ENCODE results near the gene FANCE.
A peak's percentile ranks its signal among the peaks of the same experiment; 100 is the strongest.

FANCE gene

GRCh38 chr6:35452183-35453090 lies at the start of gene FANCE:
FANCE (plus strand) TSS chr6:35452338; CDS start chr6:35452546, 208 bp downstream.
- DNase-seq, result peak; percentile 26 to 93 (median 82)

- DNase-seq, result no peak
Observed at GRCh38 chr6:35402856-35403191, 49.3 kb upstream of the FANCE start.

GRCh38 chr6:35403544-35404442 lies 48.3 kb upstream of the FANCE start:
- DNase-seq, result no peak

GRCh38 chr6:35406711-35407485 lies 45.2 kb upstream of the FANCE start:
- no peak for DNase-seq

GRCh38 chr6:35409245-35409644 lies 42.9 kb upstream of the FANCE start:
- no peak for DNase-seq

GRCh38 chr6:35410131-35410530 lies 42.0 kb upstream of the FANCE start:
- DNase-seq, result no peak

- DNase-seq, result no peak
Observed at GRCh38 chr6:35411066-35411465, 41.1 kb upstream of the FANCE start.

- DNase-seq, result no peak
Observed at GRCh38 chr6:35412102-35412501, 40.0 kb upstream of the FANCE start.

- DNase-seq, result peak in 1 of 14 donors; percentile 77
Observed at GRCh38 chr6:35413911-35414310, 38.2 kb upstream of the FANCE start.

- peak in 12 of 14 donors; percentile 24 to 94 (median 75) for DNase-seq
Observed at GRCh38 chr6:35415065-35415891, 36.9 kb upstream of the FANCE start.

- peak in 11 of 14 donors; percentile 11 to 70 (median 34) for DNase-seq
Observed at GRCh38 chr6:35417979-35418661, 34.0 kb upstream of the FANCE start.

GRCh38 chr6:35419417-35419816 lies 32.7 kb upstream of the FANCE start:
- no peak for DNase-seq

- no peak for DNase-seq
Observed at GRCh38 chr6:35419961-35420360, 32.2 kb upstream of the FANCE start.

- DNase-seq, result no peak
Observed at GRCh38 chr6:35425284-35425683, 26.9 kb upstream of the FANCE start.

GRCh38 chr6:35426074-35426473 lies 26.1 kb upstream of the FANCE start:
- peak in 2 of 14 donors; percentile 5 to 10 for DNase-seq

GRCh38 chr6:35427435-35427834 lies 24.7 kb upstream of the FANCE start:
- DNase-seq, result no peak

- no peak for DNase-seq
Observed at GRCh38 chr6:35427851-35428321, 24.3 kb upstream of the FANCE start.

- no peak for DNase-seq
Observed at GRCh38 chr6:35428421-35429149, 23.6 kb upstream of the FANCE start.

- no peak for DNase-seq
Observed at GRCh38 chr6:35429463-35429862, 22.7 kb upstream of the FANCE start.

- DNase-seq, result no peak
Observed at GRCh38 chr6:35432291-35432690, 19.8 kb upstream of the FANCE start.
